Pancreas (tissue), 10 donors: ENCODE measurements around the gene VSIR. TPM values are rescaled to one million over a fixed set of nuclear protein-coding genes. Genes with fewer than 3 reads are reported as not detected.
A peak's percentile ranks its signal among the peaks of the same experiment; 100 is the strongest.

Experiments
- ATAC-seq, 4 donors: fragments of 200-7000 bp; cut with Tn5 transposase; one replicate each; pipeline versions ENCODE4 v1.8.0 to v1.9.1; 2020; ENCODE audit warnings: mild to moderate bottlenecking in 4 of 4, moderate library complexity in 4 of 4
- DNase-seq, 6 donors: peaks; one replicate each; pipeline ENCODE4 v3.0.0-alpha.2; 2020
- FAIRE-seq: peaks from 2 replicates; lab custom pipeline; 2012; peaks lifted over from hg19 to GRCh38; lab: Jason Lieb, UNC
- H3K27ac ChIP-seq, 4 donors: fragments of 200-600 bp; sonication (generic); 1 replicate in 3 of 4; 2 replicates in 1 of 4; pipeline versions ENCODE4 v1.5.0 to v1.8.0; 2020
- H3K27me3 ChIP-seq, 4 donors: fragments of 200-600 bp; one replicate each; pipeline ENCODE4 v1.8.0; 2021
- H3K36me3 ChIP-seq, 3 donors: fragments of 200-600 bp; sonication (generic) in 1 of 3; one replicate each; pipeline versions ENCODE4 v1.5.0 to v1.8.0; 2020 to 2021
- H3K4me1 ChIP-seq, 3 donors: fragments of 200-600 bp; one replicate each; pipeline ENCODE4 v1.8.0; 2021
- H3K4me3 ChIP-seq, 4 donors: fragments of 200-600 bp; sonication (generic) in 2 of 4; one replicate each; pipeline versions ENCODE4 v1.5.0 to v1.8.0; 2020 to 2021
- H3K9me3 ChIP-seq, 4 donors: fragments of 200-600 bp; one replicate each; pipeline ENCODE4 v1.8.0; 2021
- CTCF ChIP-seq, 4 donors: fragments of 200-600 bp; sonication (generic) in 3 of 4; IDR thresholded peaks; one replicate each; pipeline versions ENCODE4 v1.5.0 to v1.8.0; 2021; ENCODE audit warnings: antibody characterized with exemption in 4 of 4
- WGBS, 2 donors: extraction: QIAGEN DNeasy Blood & Tissue Kit; methylation state at CpG; one replicate each; pipeline ENCODE4 v1.1.7; 2013; 5-methylcytosine and 5-hydroxymethylcytosine counted together
- intact Hi-C, 3 donors: fragments of 100-400 bp; cut with DNase I; formaldehyde crosslinking; loops; one replicate each; pipeline versions ENCODE4 v1.11.1 to v1.14.2; 2022
- polyA plus RNA-seq, 2 donors: library from polyadenylated mRNA; stranded (reverse); fragments of 200-250 nt; gene quantifications; one replicate each; pipeline ENCODE4 v1.2.3, GENCODE V29; 2013
- total RNA-seq, 6 donors: library from RNA; stranded (reverse); fragmentation: NEBNext Ultra II Directional in 4 of 6; extraction: Animal tissue kit (Norgen Biotek cat#: 25700) in 4 of 6; gene quantifications; one replicate each; pipeline versions ENCODE4 v1.2.1 to v1.2.4, GENCODE V29; 2021 to 2023
- donor health status: healthy with polysubstance abuse.
- donor health status: DM: no; HTN: no; CAD: no; lungs with moderate emphysema.
- donor health status: DM: no; HTN: no; CAD: no.
- donor health status: control.
- donor health status: control.
- donor health status: Bipolar disorder and iron deficiency.
- donor health status: DM: yes; HTN: yes; CAD: no.
- donor health status: DM: no; HTN: no; CAD: no.
- donor health status: DM: no; HTN: no; CAD: no.
- donor health status: DM: yes; HTN: yes; CAD: no.

The VSIR gene
- total and polyA plus RNA-seq, 8 donors: 3.7 to 27.6 (median 9.3) TPM

DNA sequence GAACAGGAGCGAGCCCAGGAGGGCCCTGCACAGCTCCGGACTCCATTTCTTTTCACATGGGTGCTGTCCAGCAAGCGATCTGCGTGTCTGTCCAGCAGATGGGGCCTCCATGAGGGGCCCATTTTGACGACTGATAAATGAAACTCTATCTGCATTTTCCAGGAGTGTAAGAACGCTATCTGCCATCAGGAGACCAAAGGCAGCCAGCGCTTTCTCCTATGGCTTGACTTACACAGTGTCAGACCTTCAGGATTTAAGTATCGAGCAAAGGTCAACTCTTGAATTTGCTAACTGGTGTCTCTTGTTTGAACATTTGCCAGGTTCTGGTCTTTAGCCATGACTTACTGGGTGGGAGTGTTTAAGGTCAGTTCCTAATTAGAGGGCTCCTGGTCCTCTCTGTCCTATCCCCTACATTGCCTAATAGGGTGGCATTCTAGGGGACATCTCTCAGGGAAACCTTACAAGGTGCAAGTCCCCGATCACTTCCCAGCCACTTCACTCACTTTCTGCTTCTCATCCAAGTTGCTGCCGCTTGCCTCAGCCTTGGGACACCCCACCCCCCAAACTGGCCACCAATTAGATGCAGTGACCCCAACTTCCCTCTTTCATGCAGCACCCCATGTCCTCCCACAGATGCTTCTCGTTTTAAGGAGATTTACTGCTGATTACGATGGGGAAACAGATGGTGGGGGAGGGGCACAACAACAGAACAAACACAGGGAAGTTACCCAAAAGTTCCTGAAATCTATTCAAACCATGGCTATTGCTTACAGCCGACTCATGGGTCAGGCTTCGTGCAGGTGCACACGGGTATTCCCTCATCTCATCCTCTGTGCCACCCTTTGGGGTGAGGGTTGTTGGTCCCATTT is 20.0 kb downstream of the VSIR start:
- H3K4me3 ChIP-seq: no peak overlapping the region
- no peaks in the 10 kb centered on the region for H3K27me3 ChIP-seq
- DNase-seq (peak in 2 of 6 donors; percentile 11 to 68), FAIRE-seq (no peak), ATAC-seq (peak in 3 of 4 donors; percentile 22 to 46 (median 26))
- intact Hi-C loops: no loop called here
- peaks cover 0 to 7% (median 0%) of the 10 kb centered on the region in 3 donors for H3K4me1 ChIP-seq
- TF ChIP-seq CTCF (IDR thresholded peaks at IDR 0.05): no peak
- peaks cover 0 to 12% (median 0%) of the 10 kb centered on the region in 3 donors for H3K36me3 ChIP-seq
- H3K27ac ChIP-seq: peak overlapping the region in 2 of 4 donors; percentile 27 to 33
- 78 to 80% methylated on average over 15 of the region's 15 CpGs for WGBS, 2 donors
- no peaks in the 10 kb centered on the region for H3K9me3 ChIP-seq

- no peak overlapping the region for H3K4me3 ChIP-seq
- peak in 1 of 6 donors; percentile 42 for DNase-seq
- intact Hi-C loops: no loop called here
Observed at GRCh38 chr10:71752391-71753090, 20.8 kb downstream of the VSIR start.

GRCh38 chr10:71751515-71752224 is 21.6 kb downstream of the VSIR start:
- TF ChIP-seq CTCF (IDR thresholded peaks at IDR 0.05): no peak
- no peak for FAIRE-seq
- no peak for ATAC-seq
- Histone ChIP-seq H3K9me3 (no peaks in the 10 kb centered on the region), H3K4me1 (peaks cover 2 to 14% (median 4%) of the 10 kb centered on the region in 3 donors), H3K27me3 (no peaks in the 10 kb centered on the region), H3K4me3 (no peak overlapping the region), H3K27ac (no peak overlapping the region), H3K36me3 (peaks cover 0 to 12% (median 0%) of the 10 kb centered on the region in 3 donors)
- intact Hi-C loops: no loop called here
- WGBS, 2 donors: 82 to 89% methylated on average over 13 to 14 of the region's 14 CpGs
- peak in 1 of 6 donors; percentile 44 for DNase-seq

More at GRCh38 chr10:71752391-71753090, 20.8 kb downstream of the VSIR start:
- Histone ChIP-seq H3K4me1 (peaks cover 0 to 7% (median 0%) of the 10 kb centered on the region in 3 donors), H3K36me3 (peaks cover 0 to 12% (median 0%) of the 10 kb centered on the region in 3 donors), H3K27ac (no peak overlapping the region), H3K27me3 (no peaks in the 10 kb centered on the region), H3K9me3 (no peaks in the 10 kb centered on the region)
- 77 to 87% methylated on average over 8 of the region's 8 CpGs for WGBS, 2 donors
- FAIRE-seq: no peak
- TF ChIP-seq CTCF (IDR thresholded peaks at IDR 0.05): no peak
- ATAC-seq: no peak

DNA sequence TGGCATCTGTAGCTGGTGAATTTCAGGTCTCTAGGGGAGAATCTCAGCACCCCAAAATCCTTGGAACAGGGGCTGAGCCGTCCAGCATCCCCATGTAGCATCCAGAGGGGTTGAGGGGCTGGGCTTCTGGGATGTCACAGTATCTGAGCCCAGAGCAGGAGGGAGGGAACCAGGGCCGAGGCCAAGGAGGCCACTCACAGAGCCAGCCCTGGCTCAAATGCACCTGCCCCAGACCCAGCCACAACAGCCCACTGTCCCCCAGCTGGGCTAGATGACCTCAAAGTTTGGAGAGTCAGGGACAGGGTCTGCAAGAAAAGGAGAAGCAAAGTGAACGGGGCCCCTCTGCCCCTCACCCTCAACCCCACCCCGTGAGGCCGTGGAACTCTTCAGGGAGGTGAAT is 22.3 kb downstream of the VSIR start:
- WGBS, 2 donors: 77 to 88% methylated on average over 5 of the region's 5 CpGs
- intact Hi-C loops: no loop called here
- Histone ChIP-seq H3K9me3 (no peaks in the 10 kb centered on the region), H3K4me1 (peaks cover 4 to 21% (median 9%) of the 10 kb centered on the region in 3 donors), H3K4me3 (no peak overlapping the region), H3K27ac (no peak overlapping the region), H3K27me3 (no peaks in the 10 kb centered on the region), H3K36me3 (peaks cover 0 to 12% (median 0%) of the 10 kb centered on the region in 3 donors)
- TF ChIP-seq CTCF (IDR thresholded peaks at IDR 0.05): no peak
- peak in 1 of 6 donors; percentile 33 for DNase-seq
- no peak for ATAC-seq
- no peak for FAIRE-seq
